WERI-Rb-1 (cell line): ENCODE measurements around the gene RHNO1.

Experiments
- DNase-seq: peaks from one replicate; pipeline ENCODE4 v3.0.0-alpha.2; 2020
- H3K27ac ChIP-seq: fragments of 250-450 bp; sonication (Bioruptor Pico); 2 replicates; pipeline ENCODE4 v1.5.1; 2020; ENCODE audit warnings: mild to moderate bottlenecking, moderate library complexity
- H3K27me3 ChIP-seq: fragments of 250-450 bp; sonication (Bioruptor Pico); 2 replicates; pipeline ENCODE4 v1.5.1; 2021; ENCODE audit warnings: mild to moderate bottlenecking, low read depth, moderate library complexity; ENCODE audit not compliant: insufficient read depth, severe bottlenecking
- H3K36me3 ChIP-seq: fragments of 250-450 bp; sonication (Bioruptor Pico); 2 replicates; pipeline ENCODE4 v1.5.1; 2020; ENCODE audit warnings: mild to moderate bottlenecking, moderate library complexity
- H3K4me3 ChIP-seq: 2 replicates; pipeline ENCODE4 v1.5.1; 2011; ENCODE audit warnings: low read depth, mild to moderate bottlenecking, control low read depth, low read length
- H3K9me3 ChIP-seq: fragments of 250-450 bp; sonication (Bioruptor Pico); 2 replicates; pipeline ENCODE4 v1.5.1; 2021; ENCODE audit warnings: mild to moderate bottlenecking, moderate library complexity; ENCODE audit not compliant: severe bottlenecking
- TF ChIP-seq, protein P1 (sequence below): IDR thresholded peaks from 2 replicates; pipeline ENCODE4 v1.5.1; 2011; ENCODE audit warnings: low read depth, mild to moderate bottlenecking, control low read depth, inconsistent platforms, low read length

The RHNO1 gene

DNA sequence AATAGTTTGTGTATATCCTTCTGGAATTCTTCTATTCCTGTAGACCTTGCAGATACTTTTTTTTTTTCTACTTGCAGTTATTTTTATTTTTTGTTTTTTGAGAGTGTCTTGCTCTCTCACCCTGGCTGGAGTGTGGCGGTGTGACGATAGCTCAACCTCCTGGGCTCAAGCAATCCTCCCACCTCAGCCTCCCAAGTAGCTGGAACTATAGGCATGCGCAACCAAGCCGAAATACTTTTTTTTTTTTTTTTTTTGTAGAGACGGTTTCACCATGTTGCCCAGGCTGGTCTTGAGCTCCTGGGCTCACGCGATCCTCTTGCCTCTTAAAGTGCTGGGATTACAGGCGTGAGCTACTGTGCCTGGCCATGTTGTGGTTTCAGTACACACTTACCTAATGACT, 23.6 kb downstream of the RHNO1 start:
- no peak for DNase-seq
- Histone ChIP-seq H3K4me3 (no peak overlapping the region), H3K27me3 (no peaks in the 10 kb centered on the region), H3K36me3 (peaks cover 3% of the 10 kb centered on the region; the same call in 1 of the 2 replicates), H3K9me3 (no peaks in the 10 kb centered on the region), H3K27ac (no peak overlapping the region)
- TF ChIP-seq, protein P1, sequence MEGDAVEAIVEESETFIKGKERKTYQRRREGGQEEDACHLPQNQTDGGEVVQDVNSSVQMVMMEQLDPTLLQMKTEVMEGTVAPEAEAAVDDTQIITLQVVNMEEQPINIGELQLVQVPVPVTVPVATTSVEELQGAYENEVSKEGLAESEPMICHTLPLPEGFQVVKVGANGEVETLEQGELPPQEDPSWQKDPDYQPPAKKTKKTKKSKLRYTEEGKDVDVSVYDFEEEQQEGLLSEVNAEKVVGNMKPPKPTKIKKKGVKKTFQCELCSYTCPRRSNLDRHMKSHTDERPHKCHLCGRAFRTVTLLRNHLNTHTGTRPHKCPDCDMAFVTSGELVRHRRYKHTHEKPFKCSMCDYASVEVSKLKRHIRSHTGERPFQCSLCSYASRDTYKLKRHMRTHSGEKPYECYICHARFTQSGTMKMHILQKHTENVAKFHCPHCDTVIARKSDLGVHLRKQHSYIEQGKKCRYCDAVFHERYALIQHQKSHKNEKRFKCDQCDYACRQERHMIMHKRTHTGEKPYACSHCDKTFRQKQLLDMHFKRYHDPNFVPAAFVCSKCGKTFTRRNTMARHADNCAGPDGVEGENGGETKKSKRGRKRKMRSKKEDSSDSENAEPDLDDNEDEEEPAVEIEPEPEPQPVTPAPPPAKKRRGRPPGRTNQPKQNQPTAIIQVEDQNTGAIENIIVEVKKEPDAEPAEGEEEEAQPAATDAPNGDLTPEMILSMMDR = no peak

DNA sequence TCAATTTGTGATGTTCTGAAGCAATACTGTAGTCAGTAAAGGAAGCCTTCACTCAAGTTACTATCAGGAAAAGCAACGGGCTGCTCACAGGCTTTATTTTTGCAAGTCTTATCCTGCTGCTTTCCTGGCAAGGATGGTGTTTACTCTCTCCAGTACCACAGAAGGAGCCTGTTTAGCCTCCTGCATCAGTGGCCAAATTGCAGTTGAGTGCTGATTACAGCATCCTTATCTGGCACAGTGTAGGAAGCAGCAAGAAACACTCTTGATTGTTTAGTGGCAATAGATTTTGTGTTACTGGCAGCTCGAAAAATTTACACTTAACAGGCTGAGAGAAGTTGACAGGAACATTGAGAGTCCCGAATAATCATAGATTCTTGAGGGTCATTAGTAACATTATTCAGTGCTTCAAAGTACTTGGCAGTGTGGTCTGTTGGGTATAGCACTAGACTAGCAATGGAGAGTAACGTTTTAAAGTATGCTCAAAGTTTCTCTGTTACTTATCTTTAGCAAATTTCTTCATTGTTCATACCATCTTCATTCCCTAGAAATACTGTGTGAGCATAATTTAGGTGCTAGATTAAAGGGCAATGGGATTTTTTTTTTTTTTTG, 25.4 kb downstream of the RHNO1 start:
- TF ChIP-seq, protein P1 = no peak
- DNase-seq = no peak
- no peaks in the 10 kb centered on the region; the same call in 1 of the 2 replicates for H3K36me3 ChIP-seq
- no peaks in the 10 kb centered on the region for H3K9me3 ChIP-seq
- no peak overlapping the region for H3K4me3 ChIP-seq
- H3K27me3 ChIP-seq = no peaks in the 10 kb centered on the region
- no peak overlapping the region for H3K27ac ChIP-seq

DNA sequence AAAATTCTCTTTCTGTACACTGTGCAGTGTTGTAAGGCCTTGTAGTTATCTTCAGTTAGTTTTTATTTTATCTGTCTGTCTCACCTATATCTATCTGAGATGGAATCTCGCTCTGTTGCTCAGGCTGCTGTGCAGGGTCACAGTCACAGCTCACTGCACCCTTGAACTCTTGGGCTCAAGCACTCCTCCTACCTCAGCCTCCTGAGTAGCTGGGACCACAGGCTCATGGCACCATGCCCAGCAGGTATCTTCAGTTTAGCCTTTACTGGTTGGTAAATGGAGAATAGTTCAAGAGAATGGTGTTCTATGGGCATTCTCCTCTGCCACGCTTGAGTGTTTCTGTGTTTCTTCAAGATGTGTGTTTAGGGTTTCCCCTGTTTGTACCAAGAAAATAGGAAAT, 27.2 kb downstream of the RHNO1 start:
- H3K27ac ChIP-seq = no peak overlapping the region
- TF ChIP-seq, protein P1 = no peak
- H3K36me3 ChIP-seq = no peaks in the 10 kb centered on the region
- DNase-seq = no peak
- H3K4me3 ChIP-seq = no peak overlapping the region
- no peaks in the 10 kb centered on the region for H3K27me3 ChIP-seq
- H3K9me3 ChIP-seq = no peaks in the 10 kb centered on the region

DNA sequence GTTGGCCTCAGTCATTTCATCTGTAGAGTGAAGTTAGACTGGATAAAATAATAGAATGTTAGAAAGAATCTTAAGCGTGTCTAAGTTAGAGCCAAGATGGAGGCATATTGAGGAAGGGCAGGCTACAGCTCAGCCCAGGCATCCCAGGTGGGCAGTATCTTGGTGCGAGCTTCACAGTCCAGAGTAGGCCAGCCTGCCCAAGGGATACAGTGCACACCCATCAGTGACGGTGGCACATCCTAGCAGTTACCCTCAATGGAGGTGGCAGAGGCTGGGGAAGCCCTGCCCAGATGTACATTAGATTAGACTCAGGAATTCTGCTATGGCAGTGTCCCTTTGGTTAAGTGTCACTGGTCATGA, 35.2 kb downstream of the RHNO1 start:
- H3K27ac ChIP-seq = no peak overlapping the region
- no peaks in the 10 kb centered on the region for H3K27me3 ChIP-seq
- peaks cover 26% of the 10 kb centered on the region for H3K36me3 ChIP-seq
- no peak for DNase-seq
- no peaks in the 10 kb centered on the region for H3K9me3 ChIP-seq
- TF ChIP-seq, protein P1 = no peak
- no peak overlapping the region for H3K4me3 ChIP-seq

DNA sequence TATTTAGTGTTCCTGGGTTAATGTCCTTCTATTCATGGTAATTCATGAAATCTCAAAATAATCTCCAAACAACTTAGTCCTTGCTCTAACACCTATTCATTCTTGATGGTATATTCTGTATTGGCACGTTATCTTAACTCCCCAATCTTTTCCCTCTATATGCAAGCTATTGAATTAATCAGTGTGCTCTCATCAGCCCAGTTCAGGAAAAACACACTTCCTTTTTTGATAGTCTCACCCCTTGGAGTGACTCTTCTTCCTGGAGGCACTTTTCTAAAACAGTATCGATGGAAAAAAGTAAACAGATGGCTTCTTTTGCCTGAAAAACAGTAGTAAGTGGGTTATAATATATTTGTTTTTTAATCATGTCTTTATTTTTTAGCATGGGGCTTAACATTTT, 42.2 kb downstream of the RHNO1 start:
- no peak for DNase-seq
- Histone ChIP-seq H3K27ac (no peak overlapping the region), H3K9me3 (no peaks in the 10 kb centered on the region), H3K4me3 (no peak overlapping the region), H3K27me3 (no peaks in the 10 kb centered on the region), H3K36me3 (peaks cover 46% of the 10 kb centered on the region)
- TF ChIP-seq, protein P1 = no peak

DNA sequence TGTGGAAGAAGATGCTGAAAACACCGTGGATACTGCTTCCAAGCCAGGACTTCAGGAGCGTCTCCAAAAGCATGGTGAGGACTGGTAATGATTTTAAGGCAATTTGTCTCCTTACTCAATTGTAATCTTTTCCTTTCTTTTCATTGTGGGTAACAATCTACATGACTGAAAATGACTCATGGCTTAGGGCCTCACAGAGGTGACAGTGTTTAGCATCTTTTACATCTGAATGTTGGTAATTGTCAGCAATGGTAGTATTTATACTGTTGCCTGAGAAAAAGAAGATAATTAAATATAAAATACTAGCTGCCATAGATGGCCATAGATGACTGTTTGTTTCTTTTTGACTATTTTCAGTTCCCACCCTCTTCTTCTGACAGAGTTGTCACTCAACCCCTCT, 45.3 kb downstream of the RHNO1 start:
- Histone ChIP-seq H3K9me3 (no peaks in the 10 kb centered on the region), H3K27me3 (no peaks in the 10 kb centered on the region), H3K27ac (no peak overlapping the region), H3K4me3 (no peak overlapping the region), H3K36me3 (peaks cover 64% of the 10 kb centered on the region)
- TF ChIP-seq, protein P1 = no peak
- no peak for DNase-seq
